ENCODE measurements around the gene THAP12.

- no peak for TF ChIP-seq CTCF (IDR thresholded peaks at IDR 0.05; ENCODE audit: extremely low read depth in 1 of 2, insufficient read depth in 1 of 2, low read depth in 1 of 2, low read length in 2 of 2)
- TF ChIP-seq POLR2A (IDR thresholded peaks at IDR 0.05; ENCODE audit: low read depth, low read length), result no peak
These were observed 45.7 kb upstream of the THAP12 start for GRCh38 chr11:76426660-76427059.

All from endothelial cell of umbilical vein (primary cell).